HUES6 (cell line): Measurements from ENCODE around the gene DPM1.

Experiments
- H3K27ac ChIP-seq: 2 replicates; pipeline ENCODE4 v1.7.0; 2013; ENCODE audit warnings: low read depth, mild to moderate bottlenecking, low read length, inconsistent platforms
- H3K27me3 ChIP-seq: 2 replicates; pipeline ENCODE4 v1.6.1; 2013; ENCODE audit warnings: low read length; ENCODE audit not compliant: control insufficient read depth, insufficient read depth
- H3K36me3 ChIP-seq: 2 replicates; pipeline ENCODE4 v1.6.1; 2013; ENCODE audit warnings: low read length; ENCODE audit not compliant: control insufficient read depth, insufficient read depth
- H3K4me1 ChIP-seq: 2 replicates; pipeline ENCODE4 v1.6.1; 2013; ENCODE audit warnings: low read length; ENCODE audit not compliant: control insufficient read depth, insufficient read depth
- H3K4me3 ChIP-seq: 2 replicates; pipeline ENCODE4 v1.5.1; 2013; ENCODE audit warnings: low read depth, low read length
- H3K9ac ChIP-seq: one replicate; pipeline ENCODE4 v1.6.1; 2013; ENCODE audit warnings: mild to moderate bottlenecking, low read length
- H3K9me3 ChIP-seq: 2 replicates; pipeline ENCODE4 v1.6.1; 2013; ENCODE audit warnings: low read depth, low read length; ENCODE audit not compliant: control insufficient read depth, insufficient read depth

DPM1 gene

GRCh38 chr20:50953821-50954220 is 4.5 kb downstream of the DPM1 start:
- H3K4me3 ChIP-seq: no peak overlapping the region

GRCh38 chr20:50953196-50953595 is 5.1 kb downstream of the DPM1 start:
- 0 out of 2 replicates have a peak, but pooled peaks cover 3% of the 10 kb centered on the region for H3K4me1 ChIP-seq
- no peak overlapping the region for H3K27ac ChIP-seq
- no peaks in the 10 kb centered on the region for H3K9me3 ChIP-seq
- no peak overlapping the region for H3K4me3 ChIP-seq
- no peak overlapping the region for H3K9ac ChIP-seq
- H3K36me3 ChIP-seq: peaks cover 65% of the 10 kb centered on the region
- no peaks in the 10 kb centered on the region for H3K27me3 ChIP-seq

More at GRCh38 chr20:50953821-50954220, 4.5 kb downstream of the DPM1 start:
- no peak overlapping the region for H3K9ac ChIP-seq
- H3K27ac ChIP-seq: no peak overlapping the region
- no peaks in the 10 kb centered on the region for H3K27me3 ChIP-seq
- H3K4me1 ChIP-seq: 0 out of 2 replicates have a peak, but pooled peaks cover 3% of the 10 kb centered on the region
- peaks cover 59% of the 10 kb centered on the region for H3K36me3 ChIP-seq
- H3K9me3 ChIP-seq: no peaks in the 10 kb centered on the region

GRCh38 chr20:50948132-50948785 is 10.1 kb downstream of the DPM1 start:
- no peaks in the 10 kb centered on the region for H3K27me3 ChIP-seq
- peaks cover 89% of the 10 kb centered on the region for H3K36me3 ChIP-seq
- no peak overlapping the region for H3K4me3 ChIP-seq
- H3K27ac ChIP-seq: no peak overlapping the region
- no peak overlapping the region for H3K9ac ChIP-seq
- no peaks in the 10 kb centered on the region for H3K4me1 ChIP-seq
- no peaks in the 10 kb centered on the region for H3K9me3 ChIP-seq

GRCh38 chr20:50943069-50943468 is 15.3 kb downstream of the DPM1 start:
- H3K36me3 ChIP-seq: peaks cover 88% of the 10 kb centered on the region
- no peaks in the 10 kb centered on the region for H3K9me3 ChIP-seq
- no peak overlapping the region for H3K4me3 ChIP-seq
- no peaks in the 10 kb centered on the region for H3K4me1 ChIP-seq
- H3K27ac ChIP-seq: no peak overlapping the region
- no peaks in the 10 kb centered on the region for H3K27me3 ChIP-seq
- no peak overlapping the region for H3K9ac ChIP-seq

- H3K4me1 ChIP-seq: peaks cover 15% of the 10 kb centered on the region
- peaks cover 72% of the 10 kb centered on the region for H3K36me3 ChIP-seq
- H3K4me3 ChIP-seq: no peak overlapping the region
- no peaks in the 10 kb centered on the region for H3K27me3 ChIP-seq
- H3K27ac ChIP-seq: no peak overlapping the region
- H3K9ac ChIP-seq: no peak overlapping the region
- H3K9me3 ChIP-seq: no peaks in the 10 kb centered on the region
These were observed 24.7 kb downstream of the DPM1 start for GRCh38 chr20:50933589-50933988.

- Histone ChIP-seq H3K4me1 (peaks cover 22% of the 10 kb centered on the region), H3K36me3 (peaks cover 77% of the 10 kb centered on the region), H3K27ac (no peak overlapping the region), H3K27me3 (no peaks in the 10 kb centered on the region), H3K4me3 (no peak overlapping the region), H3K9me3 (no peaks in the 10 kb centered on the region), H3K9ac (no peak overlapping the region)
These were observed 25.5 kb downstream of the DPM1 start for GRCh38 chr20:50932691-50933280.

GRCh38 chr20:50932016-50932485 is 26.3 kb downstream of the DPM1 start:
- Histone ChIP-seq H3K27ac (peak overlapping the region; percentile 99), H3K4me1 (peaks cover 24% of the 10 kb centered on the region), H3K9ac (peak overlapping the region; percentile 94), H3K9me3 (no peaks in the 10 kb centered on the region), H3K4me3 (peak overlapping the region; percentile 66), H3K36me3 (peaks cover 79% of the 10 kb centered on the region), H3K27me3 (no peaks in the 10 kb centered on the region)

- H3K4me3 ChIP-seq: peak within 1 kb of the TSS; percentile 89
These were observed 26.9 kb downstream of the DPM1 start, which contains the start of gene ADNP for GRCh38 chr20:50931306-50932015. TSS of gene ADNP (minus strand) at chr20:50931437. CDS start at chr20:50903996, 27,441 bp downstream.

GRCh38 chr20:50930976-50931305 is 27.4 kb downstream of the DPM1 start:
- H3K9ac ChIP-seq: peak overlapping the region; percentile 97
- H3K27me3 ChIP-seq: no peaks in the 10 kb centered on the region
- H3K9me3 ChIP-seq: no peaks in the 10 kb centered on the region
- peak overlapping the region; percentile 66 for H3K4me3 ChIP-seq
- peaks cover 24% of the 10 kb centered on the region for H3K4me1 ChIP-seq
- peaks cover 77% of the 10 kb centered on the region for H3K36me3 ChIP-seq
- H3K27ac ChIP-seq: 0 out of 2 replicates have a peak overlapping the region, but pooled peaks have one; percentile 99

More at GRCh38 chr20:50931306-50932015, 26.9 kb downstream of the DPM1 start, which contains the start of gene ADNP:
- H3K9ac ChIP-seq: peak within 1 kb of the TSS; percentile 98
- H3K27me3 ChIP-seq: no peaks in the 10 kb centered on the region
- peaks cover 77% of the 10 kb centered on the region for H3K36me3 ChIP-seq
- H3K27ac ChIP-seq: peak within 1 kb of the TSS; percentile 99
- H3K4me1 ChIP-seq: peaks cover 24% of the 10 kb centered on the region
- no peaks in the 10 kb centered on the region for H3K9me3 ChIP-seq

GRCh38 chr20:50930139-50930975 is 28.0 kb downstream of the DPM1 start:
- H3K4me1 ChIP-seq: peaks cover 26% of the 10 kb centered on the region
- H3K9me3 ChIP-seq: no peaks in the 10 kb centered on the region
- peak overlapping the region; percentile 89 for H3K4me3 ChIP-seq
- H3K9ac ChIP-seq: peak overlapping the region; percentile 98
- peak overlapping the region; percentile 93 for H3K27ac ChIP-seq
- peaks cover 76% of the 10 kb centered on the region for H3K36me3 ChIP-seq
- no peaks in the 10 kb centered on the region for H3K27me3 ChIP-seq
